Measurements from ENCODE around the gene AMPH.

DNA sequence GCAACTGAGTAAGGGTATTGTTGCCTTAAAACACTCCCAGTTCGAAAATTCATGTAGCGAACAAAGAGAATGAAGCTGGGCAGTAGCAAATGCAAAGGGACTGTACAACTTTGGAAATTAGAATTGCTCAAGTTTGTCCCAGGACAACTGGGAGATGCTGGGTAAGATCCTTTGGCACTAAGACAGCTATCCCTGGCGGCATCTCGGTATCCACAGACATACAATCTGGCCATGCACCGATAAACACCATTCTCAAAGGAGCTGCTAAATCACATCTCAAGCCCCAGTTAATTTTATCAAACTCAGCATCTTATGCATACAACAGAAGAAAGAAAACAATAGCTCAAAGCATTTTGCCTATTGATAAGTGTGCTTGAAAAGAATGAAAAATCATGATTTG is 177.3 kb downstream of the AMPH start:
- TF ChIP-seq FOSL1 (IDR thresholded peaks at IDR 0.05; ENCODE audit: low read depth) (no peak), MAX (IDR thresholded peaks at IDR 0.05) (no peak), YY1 (IDR thresholded peaks at IDR 0.05; ENCODE audit: extremely low read depth, insufficient replicate concordance, low read depth, low read length) (no peak)

Data from HCT116 (cell line).